ENCODE results near the gene ZNF521. TPM values are rescaled to one million over a fixed set of nuclear protein-coding genes. Genes with fewer than 3 reads are reported as not detected.

ZNF521 gene
- total RNA-seq, 3 donors from 2014 or later: 30.2 to 67.5 (median 51.8) TPM

- no peaks in the 10 kb centered on the region for H3K4me1 ChIP-seq
- DNase-seq (ENCODE audit: low spot score in 2 of 2): no peak
- intact Hi-C loops (cut with DNase I; ENCODE audit: low total_unique reads): no loop called here
- no peak overlapping the region for H3K27ac ChIP-seq
- H3K9me3 ChIP-seq: no peaks in the 10 kb centered on the region
- TF ChIP-seq CTCF (IDR thresholded peaks at IDR 0.05): no peak
- no peak for TF ChIP-seq POLR2A (IDR thresholded peaks at IDR 0.05)
- no peak for TF ChIP-seq POLR2AphosphoS5 (IDR thresholded peaks at IDR 0.05)
- no peaks in the 10 kb centered on the region for H3K27me3 ChIP-seq
- no peaks in the 10 kb centered on the region for H3K36me3 ChIP-seq
- no peak overlapping the region for H3K4me3 ChIP-seq
These were observed 170.4 kb downstream of the ZNF521 start for GRCh38 chr18:25181581-25181980.

GRCh38 chr18:25180973-25181548 lies 170.9 kb downstream of the ZNF521 start:
- intact Hi-C loops (cut with DNase I; ENCODE audit: low total_unique reads): no loop called here
- no peak overlapping the region for H3K27ac ChIP-seq
- H3K4me1 ChIP-seq: no peaks in the 10 kb centered on the region
- no peak for TF ChIP-seq POLR2A (IDR thresholded peaks at IDR 0.05)
- TF ChIP-seq POLR2AphosphoS5 (IDR thresholded peaks at IDR 0.05): no peak
- no peak for TF ChIP-seq CTCF (IDR thresholded peaks at IDR 0.05)
- H3K4me3 ChIP-seq: no peak overlapping the region
- DNase-seq (ENCODE audit: low spot score in 2 of 2): no peak
- H3K36me3 ChIP-seq: no peaks in the 10 kb centered on the region
- no peaks in the 10 kb centered on the region for H3K9me3 ChIP-seq
- H3K27me3 ChIP-seq: no peaks in the 10 kb centered on the region

GRCh38 chr18:25177631-25178030 lies 174.3 kb downstream of the ZNF521 start:
- Histone ChIP-seq H3K27me3 (no peaks in the 10 kb centered on the region), H3K4me3 (no peak overlapping the region), H3K4me1 (no peaks in the 10 kb centered on the region), H3K27ac (no peak overlapping the region), H3K9me3 (no peaks in the 10 kb centered on the region), H3K36me3 (no peaks in the 10 kb centered on the region)
- intact Hi-C loops (cut with DNase I; ENCODE audit: low total_unique reads): no loop called here
- DNase-seq (ENCODE audit: low spot score in 2 of 2): no peak
- TF ChIP-seq POLR2AphosphoS5 (IDR thresholded peaks at IDR 0.05) (no peak), POLR2A (IDR thresholded peaks at IDR 0.05) (no peak), CTCF (IDR thresholded peaks at IDR 0.05) (no peak)

GRCh38 chr18:25176518-25177042 lies 175.4 kb downstream of the ZNF521 start:
- H3K27ac ChIP-seq: no peak overlapping the region
- no peaks in the 10 kb centered on the region for H3K36me3 ChIP-seq
- intact Hi-C loops (cut with DNase I; ENCODE audit: low total_unique reads): no loop called here
- H3K4me1 ChIP-seq: no peaks in the 10 kb centered on the region
- TF ChIP-seq CTCF (IDR thresholded peaks at IDR 0.05): no peak
- no peak for TF ChIP-seq POLR2AphosphoS5 (IDR thresholded peaks at IDR 0.05)
- TF ChIP-seq POLR2A (IDR thresholded peaks at IDR 0.05): no peak
- no peaks in the 10 kb centered on the region for H3K9me3 ChIP-seq
- no peak for DNase-seq (ENCODE audit: low spot score in 2 of 2)
- no peak overlapping the region for H3K4me3 ChIP-seq
- no peaks in the 10 kb centered on the region for H3K27me3 ChIP-seq

- no peak overlapping the region for H3K27ac ChIP-seq
- intact Hi-C loops (cut with DNase I; ENCODE audit: low total_unique reads): no loop called here
- DNase-seq (ENCODE audit: low spot score in 2 of 2): no peak
These were observed 176.1 kb downstream of the ZNF521 start for GRCh38 chr18:25175558-25176517.

More at GRCh38 chr18:25175558-25176517, 176.1 kb downstream of the ZNF521 start:
- TF ChIP-seq POLR2AphosphoS5 (IDR thresholded peaks at IDR 0.05) (no peak), POLR2A (IDR thresholded peaks at IDR 0.05) (no peak), CTCF (IDR thresholded peaks at IDR 0.05) (no peak)
- no peaks in the 10 kb centered on the region for H3K27me3 ChIP-seq
- no peaks in the 10 kb centered on the region for H3K36me3 ChIP-seq
- no peaks in the 10 kb centered on the region for H3K9me3 ChIP-seq
- H3K4me3 ChIP-seq: no peak overlapping the region
- no peaks in the 10 kb centered on the region for H3K4me1 ChIP-seq

Data from breast epithelium (tissue), 4 donors.